Keratinocyte (primary cell): Measurements from ENCODE around the gene PTRH2.

Source experiments
- CTCF ChIP-seq, 3 experiments: IDR thresholded peaks in 1 of 3; conservative IDR thresholded peaks in 1 of 3; optimal IDR thresholded peaks in 1 of 3; 2 replicates in 2 of 3; 3 replicates in 1 of 3; pipeline versions ENCODE3 to v1.5.1; 2011; ENCODE audit warnings: low read length in 3 of 3, mild to moderate bottlenecking in 3 of 3, moderate library complexity in 2 of 3, control low read depth in 1 of 3, inconsistent platforms in 1 of 3; ENCODE audit not compliant: insufficient read depth in 2 of 3; ENCODE audit errors: extremely low read depth in 1 of 3
- EZH2 ChIP-seq: IDR thresholded peaks from one replicate; pipeline ENCODE4 v1.6.1; 2012; ENCODE audit warnings: inconsistent platforms, mild to moderate bottlenecking, low read length, moderate library complexity

- no peak for TF ChIP-seq CTCF (optimal IDR thresholded peaks at IDR 0.05 in 1 of 3, IDR thresholded peaks at IDR 0.05 in 1 of 3, conservative IDR thresholded peaks at IDR 0.05 in 1 of 3; ENCODE audit: extremely low read depth in 1 of 3, insufficient read depth in 2 of 3, low read length in 3 of 3)
- TF ChIP-seq EZH2: no peak
Observed at GRCh38 chr17:59666235-59666634, 41.0 kb downstream of the PTRH2 start.
